GM13976 (cell line): ENCODE measurements around the gene ENOX2.

ENCODE experiments used
- DNase-seq: peaks from one replicate; pipeline ENCODE4 v3.0.0; 2012; ENCODE audit warnings: low spot score
- CTCF ChIP-seq: IDR thresholded peaks from 2 replicates; pipeline ENCODE4 v1.5.1; 2012; ENCODE audit warnings: borderline replicate concordance, mild to moderate bottlenecking; ENCODE audit not compliant: insufficient read depth; ENCODE audit errors: extremely low read depth, missing control alignments, control extremely low read depth
- in situ Hi-C: fragments of 300-500 bp; cut with MboI; formaldehyde crosslinking; loops from one replicate; pipeline ENCODE4 v1.12.0; 2022; ENCODE audit warnings: low sequenced_read_pairs, mixed read lengths, inconsistent platforms; ENCODE audit not compliant: unreplicated experiment

Gene ENOX2

GRCh38 chrX:130771230-130771629, 131.8 kb downstream of the ENOX2 start:
- no peak for DNase-seq
- in situ Hi-C loops = no loop called here
- TF ChIP-seq CTCF = no peak

GRCh38 chrX:130770615-130771014, 132.4 kb downstream of the ENOX2 start:
- no peak for DNase-seq
- TF ChIP-seq CTCF = no peak
- in situ Hi-C loops = no loop called here

GRCh38 chrX:130769835-130770234, 133.2 kb downstream of the ENOX2 start:
- no peak for DNase-seq
- in situ Hi-C loops = no loop called here
- TF ChIP-seq CTCF = no peak

- in situ Hi-C loops = no loop called here
- TF ChIP-seq CTCF = no peak
- DNase-seq = no peak
Observed at GRCh38 chrX:130758072-130758471, 144.9 kb downstream of the ENOX2 start.

GRCh38 chrX:130756233-130756632, 146.8 kb downstream of the ENOX2 start:
- DNase-seq = no peak
- in situ Hi-C loops = no loop called here
- TF ChIP-seq CTCF = no peak

GRCh38 chrX:130754353-130754752, 148.7 kb downstream of the ENOX2 start:
- no peak for DNase-seq
- in situ Hi-C loops = no loop called here
- TF ChIP-seq CTCF = no peak
